ENCODE data around the gene SLC39A11. TPM values are rescaled to one million over a fixed set of nuclear protein-coding genes. Genes with fewer than 3 reads are reported as not detected.

SLC39A11 gene
- total RNA-seq, 1 experiment from 2014 or later, result 15.2 TPM

- Mint-ChIP-seq H3K4me3 (no peak overlapping the region), H3K4me1 (no peaks in the 10 kb centered on the region; a peak in 1 of 4 replicates), H3K27me3 (ENCODE audit: low read depth) (no peaks in the 10 kb centered on the region), H3K9me3 (no peaks in the 10 kb centered on the region), H3K36me3 (ENCODE audit: insufficient read depth in 1 of 3, low read depth in 3 of 3) (no peaks in the 10 kb centered on the region; a peak in 2 of 7 replicates), H3K27ac (no peak overlapping the region)
- H3T11ph ChIP-seq (ENCODE audit: low read length), result no peak overlapping the region
- no peak overlapping the region for H3K9ac ChIP-seq (ENCODE audit: extremely low read depth, insufficient read length, low read length)
- no peak for DNase-seq
- no peak overlapping the region for H3K4me2 ChIP-seq (ENCODE audit: insufficient read depth, insufficient read length, low read length)
- no peak overlapping the region for H3K23ac ChIP-seq (ENCODE audit: insufficient read length, low read depth, low read length)
- H2BK5ac ChIP-seq (ENCODE audit: insufficient read length, low read length), result no peak overlapping the region
- no peak for TF ChIP-seq CTCF (conservative IDR thresholded peaks at IDR 0.05)
- H2BK15ac ChIP-seq (ENCODE audit: low read depth, low read length), result no peak overlapping the region
- H3K9me3 ChIP-seq (ENCODE audit: control insufficient read depth, low read depth, low read length), result no peaks in the 10 kb centered on the region
- H4K20me1 ChIP-seq (ENCODE audit: control insufficient read depth, insufficient read depth, insufficient read length), result no peaks in the 10 kb centered on the region
- no peaks in the 10 kb centered on the region for H3K79me2 ChIP-seq (ENCODE audit: insufficient read depth, low read length)
- H3K27me3 ChIP-seq (ENCODE audit: insufficient read depth, low read length), result no peaks in the 10 kb centered on the region
- H2BK20ac ChIP-seq (ENCODE audit: low read depth, low read length, poor library complexity, severe bottlenecking), result no peak overlapping the region
- no peak overlapping the region for H3K4ac ChIP-seq (ENCODE audit: low read depth, low read length)
- no peak overlapping the region for H3K14ac ChIP-seq (ENCODE audit: insufficient read depth, low read length)
- no peaks in the 10 kb centered on the region for H3K23me2 ChIP-seq (ENCODE audit: insufficient read length, low read depth, low read length, poor library complexity, severe bottlenecking)
- no peaks in the 10 kb centered on the region for H3K79me1 ChIP-seq (ENCODE audit: insufficient read depth, low read depth, low read length, poor library complexity, severe bottlenecking)
- no peak overlapping the region for H4K5ac ChIP-seq (ENCODE audit: insufficient read length, low read depth, low read length)
- no peak overlapping the region for H2AFZ ChIP-seq (ENCODE audit: low read length)
- H3K27ac ChIP-seq (ENCODE audit: insufficient read length, low read depth, low read length), result no peak overlapping the region
- H4K91ac ChIP-seq (ENCODE audit: insufficient read length, low read depth, low read length), result no peak overlapping the region
- no peak overlapping the region for H3K56ac ChIP-seq (ENCODE audit: insufficient read length, low read depth, low read length)
- no CpG with 5 or more reads among the region's 4 CpGs for WGBS (ENCODE audit: extremely low coverage, insufficient read length, low lambda C conversion rate)
- no peak overlapping the region for H2BK12ac ChIP-seq (ENCODE audit: insufficient read length, low read depth, low read length)
- H4K8ac ChIP-seq (replicated peaks; ENCODE audit: insufficient read length, low read depth, low read length), result no peak overlapping the region
- H2AK5ac ChIP-seq (ENCODE audit: insufficient read length, low read length), result no peak overlapping the region
- no peaks in the 10 kb centered on the region for H3K4me1 ChIP-seq (ENCODE audit: insufficient read depth, low read length)
- H2BK120ac ChIP-seq (ENCODE audit: low read depth, low read length, poor library complexity, severe bottlenecking), result no peak overlapping the region
- H3K18ac ChIP-seq (ENCODE audit: insufficient read length, low read depth, low read length), result no peak overlapping the region
Observed at GRCh38 chr17:73061161-73061560, 31.3 kb downstream of the SLC39A11 start.
